Stimulated activated naive CD8-positive, alpha-beta T cell treated with anti-CD3 and anti-CD28 coated beads, Interleukin-15, Interleukin-2, amounts not matched to agents 100 U/mL and 50 U/mL, for 24 hours (primary cell): ENCODE results near the gene FMN1.

Experiments
- ATAC-seq: fragments of 150-1000 bp; cut with Tn5 transposase; one replicate; pipeline ENCODE4 v1.10.0; 2021
- DNase-seq: peaks from one replicate; pipeline ENCODE4 v3.0.0; 2021

FMN1 gene

GRCh38 chr15:33125894-33126537 lies 68.5 kb downstream of the FMN1 start:
- DNase-seq = no peak
- peak; percentile 36 for ATAC-seq

- ATAC-seq (no peak), DNase-seq (no peak)
Measured at GRCh38 chr15:33124811-33125210, 69.7 kb downstream of the FMN1 start.

- ATAC-seq (no peak), DNase-seq (no peak)
Measured at GRCh38 chr15:33124279-33124678, 70.2 kb downstream of the FMN1 start.

GRCh38 chr15:33119865-33120264 lies 74.6 kb downstream of the FMN1 start:
- no peak for ATAC-seq
- DNase-seq = no peak

- no peak for ATAC-seq
Measured at GRCh38 chr15:33119273-33119672, 75.2 kb downstream of the FMN1 start.

GRCh38 chr15:33116198-33116597 lies 78.3 kb downstream of the FMN1 start:
- no peak for ATAC-seq

More at GRCh38 chr15:33119273-33119672, 75.2 kb downstream of the FMN1 start:
- no peak for DNase-seq

GRCh38 chr15:33115191-33115861 lies 79.2 kb downstream of the FMN1 start:
- DNase-seq = no peak
- ATAC-seq = no peak

More at GRCh38 chr15:33116198-33116597, 78.3 kb downstream of the FMN1 start:
- DNase-seq = no peak

GRCh38 chr15:33114374-33114717 lies 80.2 kb downstream of the FMN1 start:
- DNase-seq = no peak

GRCh38 chr15:33113666-33114373 lies 80.7 kb downstream of the FMN1 start:
- DNase-seq (no peak), ATAC-seq (no peak)

More at GRCh38 chr15:33114374-33114717, 80.2 kb downstream of the FMN1 start:
- ATAC-seq = no peak

- ATAC-seq (no peak), DNase-seq (no peak)
Measured at GRCh38 chr15:33112541-33113105, 81.9 kb downstream of the FMN1 start.

- ATAC-seq (no peak), DNase-seq (no peak)
Measured at GRCh38 chr15:33111041-33111451, 83.5 kb downstream of the FMN1 start.

GRCh38 chr15:33109345-33109744 lies 85.2 kb downstream of the FMN1 start:
- no peak for DNase-seq
- ATAC-seq = no peak

- ATAC-seq = no peak
- no peak for DNase-seq
Measured at GRCh38 chr15:33108518-33108917, 86.0 kb downstream of the FMN1 start.

GRCh38 chr15:33107950-33108349 lies 86.6 kb downstream of the FMN1 start:
- ATAC-seq = no peak
- no peak for DNase-seq

GRCh38 chr15:33104212-33104611 lies 90.3 kb downstream of the FMN1 start:
- ATAC-seq = peak; percentile 97
- no peak for DNase-seq

- no peak for ATAC-seq
Measured at GRCh38 chr15:33101036-33101435, 93.5 kb downstream of the FMN1 start.

GRCh38 chr15:33100314-33100713 lies 94.2 kb downstream of the FMN1 start:
- DNase-seq = no peak

More at GRCh38 chr15:33101036-33101435, 93.5 kb downstream of the FMN1 start:
- DNase-seq = no peak

GRCh38 chr15:33099739-33100138 lies 94.8 kb downstream of the FMN1 start:
- ATAC-seq = no peak
- DNase-seq = no peak

More at GRCh38 chr15:33100314-33100713, 94.2 kb downstream of the FMN1 start:
- ATAC-seq = no peak

GRCh38 chr15:33099213-33099612 lies 95.3 kb downstream of the FMN1 start:
- ATAC-seq (no peak), DNase-seq (no peak)

GRCh38 chr15:33098094-33099058 lies 96.1 kb downstream of the FMN1 start:
- DNase-seq = no peak
- ATAC-seq = no peak

- DNase-seq (no peak), ATAC-seq (no peak)
Measured at GRCh38 chr15:33096134-33096533, 98.4 kb downstream of the FMN1 start.

- DNase-seq = no peak
Measured at GRCh38 chr15:33095641-33096040, 98.9 kb downstream of the FMN1 start.

More at GRCh38 chr15:33095641-33096040, 98.9 kb downstream of the FMN1 start:
- ATAC-seq = no peak
